Astrocyte of the cerebellum (primary cell): ENCODE results near the gene COMMD1.
"Not testable (repeated sequence)": the region's sequence is repeated elsewhere in the genome, so short reads cannot be mapped to it uniquely, and the experiment has no call there.

Source experiments
- DNase-seq: peaks from one replicate; pipeline ENCODE4 v3.0.0-alpha.2; 2011; ENCODE audit warnings: low read depth
- H3K4me3 ChIP-seq: 2 replicates; pipeline ENCODE4 v1.5.1; 2011; ENCODE audit warnings: mild to moderate bottlenecking, low read depth, low read length, moderate library complexity
- in situ Hi-C: cut with HindIII; loops from 2 replicates; pipeline ENCODE4 v1.10.0; 2017; ENCODE audit warnings: low sequenced_read_pairs
- TF ChIP-seq, protein P1 (sequence below): IDR thresholded peaks from 2 replicates; pipeline ENCODE4 v1.5.1; 2012; ENCODE audit warnings: low read length, low read depth, moderate library complexity, mild to moderate bottlenecking; ENCODE audit errors: missing control alignments

Gene COMMD1

DNA sequence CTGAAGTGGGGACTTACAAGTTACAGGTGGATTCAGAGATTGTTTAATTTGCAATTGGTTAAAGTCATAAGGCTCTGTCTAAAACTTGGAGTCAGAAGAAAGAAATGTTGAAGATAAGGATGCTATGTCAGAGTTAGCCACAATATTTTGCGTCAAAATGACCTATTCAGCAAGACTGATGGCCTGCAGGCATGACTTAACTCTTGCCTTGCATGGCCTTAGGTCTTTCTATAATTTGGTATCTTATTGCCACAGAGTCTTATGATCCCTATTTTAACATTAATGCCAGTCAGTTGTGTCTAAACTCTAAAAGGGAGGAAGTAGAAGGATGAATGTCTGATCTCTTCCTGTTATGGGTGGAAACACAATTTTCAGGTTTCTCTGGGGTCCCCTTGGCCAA lies 5.2 kb upstream of the COMMD1 start:
- H3K4me3 ChIP-seq = no peak overlapping the region
- in situ Hi-C loops = no loop called here
- DNase-seq = no peak
- TF ChIP-seq, protein P1, sequence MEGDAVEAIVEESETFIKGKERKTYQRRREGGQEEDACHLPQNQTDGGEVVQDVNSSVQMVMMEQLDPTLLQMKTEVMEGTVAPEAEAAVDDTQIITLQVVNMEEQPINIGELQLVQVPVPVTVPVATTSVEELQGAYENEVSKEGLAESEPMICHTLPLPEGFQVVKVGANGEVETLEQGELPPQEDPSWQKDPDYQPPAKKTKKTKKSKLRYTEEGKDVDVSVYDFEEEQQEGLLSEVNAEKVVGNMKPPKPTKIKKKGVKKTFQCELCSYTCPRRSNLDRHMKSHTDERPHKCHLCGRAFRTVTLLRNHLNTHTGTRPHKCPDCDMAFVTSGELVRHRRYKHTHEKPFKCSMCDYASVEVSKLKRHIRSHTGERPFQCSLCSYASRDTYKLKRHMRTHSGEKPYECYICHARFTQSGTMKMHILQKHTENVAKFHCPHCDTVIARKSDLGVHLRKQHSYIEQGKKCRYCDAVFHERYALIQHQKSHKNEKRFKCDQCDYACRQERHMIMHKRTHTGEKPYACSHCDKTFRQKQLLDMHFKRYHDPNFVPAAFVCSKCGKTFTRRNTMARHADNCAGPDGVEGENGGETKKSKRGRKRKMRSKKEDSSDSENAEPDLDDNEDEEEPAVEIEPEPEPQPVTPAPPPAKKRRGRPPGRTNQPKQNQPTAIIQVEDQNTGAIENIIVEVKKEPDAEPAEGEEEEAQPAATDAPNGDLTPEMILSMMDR = no peak

DNA sequence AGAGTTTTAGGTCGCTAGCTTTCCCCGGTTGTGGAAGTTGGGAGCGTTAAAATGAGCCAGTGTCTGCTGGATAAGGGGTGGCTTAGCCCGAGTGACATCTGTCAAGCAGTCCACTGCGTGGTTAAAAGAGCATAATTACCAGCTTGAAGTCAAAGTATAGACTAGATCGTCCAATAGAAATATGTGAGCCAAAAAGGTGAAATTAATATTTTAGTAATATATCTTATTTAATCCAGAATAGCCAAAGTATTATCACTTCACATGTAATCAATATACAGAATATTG lies 654 bp downstream of the COMMD1 start:
- TF ChIP-seq, protein P1 = no peak
- in situ Hi-C loops = no loop called here
- H3K4me3 ChIP-seq = peak overlapping the region; percentile 82
- no peak for DNase-seq

DNA sequence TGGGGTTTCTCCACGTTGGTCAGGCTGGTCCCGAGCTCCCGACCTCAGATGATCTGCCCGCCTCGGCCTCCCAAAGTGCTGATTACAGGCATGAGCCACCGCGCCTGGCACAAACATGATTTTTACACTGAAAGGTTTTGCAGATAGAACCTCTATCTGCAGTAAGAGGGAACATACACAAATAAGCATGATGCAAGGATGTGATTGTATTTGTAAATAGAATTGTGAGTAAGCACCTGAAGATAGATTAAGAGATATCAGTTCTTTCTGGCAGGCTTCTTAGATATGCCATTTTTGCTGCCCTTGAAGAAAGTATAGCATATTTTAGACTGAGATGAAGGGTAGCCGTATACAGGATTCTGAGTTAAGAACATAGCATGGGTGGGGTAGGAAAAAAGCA lies 3.6 kb downstream of the COMMD1 start:
- in situ Hi-C loops = no loop called here
- no peak overlapping the region for H3K4me3 ChIP-seq
- TF ChIP-seq, protein P1 = no peak
- no peak for DNase-seq

DNA sequence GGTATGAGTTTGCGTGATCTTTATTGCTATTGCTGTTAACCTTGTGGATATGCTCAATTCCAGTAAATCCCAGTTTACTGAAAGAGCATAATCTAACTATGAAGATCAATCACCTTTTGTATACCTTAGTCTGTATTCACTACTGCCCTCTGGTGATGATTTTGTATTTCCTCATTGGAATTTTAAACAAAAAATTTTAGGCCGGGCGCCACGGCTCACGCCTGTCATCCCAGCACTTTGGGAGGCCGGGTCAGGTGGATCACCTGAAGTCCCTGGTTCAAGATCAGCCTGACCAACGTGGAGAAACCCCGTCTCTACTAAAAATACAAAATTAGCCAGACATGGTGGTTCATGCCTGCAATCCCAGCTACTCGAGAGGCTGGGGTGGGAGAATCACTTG lies 5.1 kb downstream of the COMMD1 start:
- H3K4me3 ChIP-seq = no peak overlapping the region
- in situ Hi-C loops = no loop called here
- DNase-seq = no peak
- TF ChIP-seq, protein P1 = no peak

DNA sequence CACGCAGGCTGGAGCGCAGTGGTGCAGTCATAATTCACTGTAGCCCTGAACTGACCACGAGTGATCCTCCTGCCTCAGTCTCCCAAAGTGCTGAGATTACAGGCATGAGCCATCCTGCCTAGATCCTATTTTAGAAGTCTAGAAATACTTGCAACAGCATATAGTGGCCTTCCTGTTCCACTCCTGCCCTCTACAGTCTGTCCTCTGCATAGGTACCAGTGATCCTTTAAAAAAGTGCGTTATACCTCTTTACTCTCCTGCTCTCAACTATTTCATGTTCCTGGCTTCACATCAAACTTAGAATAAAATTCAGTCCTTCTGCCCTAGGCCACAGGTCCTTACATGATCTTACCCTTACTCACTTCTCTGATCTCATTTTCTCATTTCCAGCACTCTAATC lies 6.0 kb downstream of the COMMD1 start:
- TF ChIP-seq, protein P1 = no peak
- no peak for DNase-seq
- H3K4me3 ChIP-seq = no peak overlapping the region
- in situ Hi-C loops = no loop called here

DNA sequence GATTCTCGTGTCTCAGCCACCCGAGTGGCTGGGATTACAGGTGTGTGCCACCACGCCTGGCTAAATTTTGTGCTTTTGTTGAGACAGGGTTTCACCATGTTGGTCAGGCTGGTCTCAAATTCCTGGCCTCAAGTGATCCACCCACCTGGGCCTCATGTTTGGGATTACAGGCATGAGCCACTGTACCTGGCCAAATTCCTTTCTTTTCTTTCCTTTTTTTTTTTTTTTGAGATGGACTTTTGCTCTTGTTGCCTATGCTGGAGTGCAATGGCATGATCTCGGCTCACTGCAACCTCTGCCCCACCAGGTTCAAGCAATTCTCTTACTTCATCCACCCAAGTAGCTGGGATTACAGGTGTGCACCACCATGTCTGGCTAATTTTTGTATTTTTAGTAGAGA lies 9.3 kb downstream of the COMMD1 start:
- in situ Hi-C loops, H3K4me3 ChIP-seq, DNase-seq: not testable (repeated sequence)

DNA sequence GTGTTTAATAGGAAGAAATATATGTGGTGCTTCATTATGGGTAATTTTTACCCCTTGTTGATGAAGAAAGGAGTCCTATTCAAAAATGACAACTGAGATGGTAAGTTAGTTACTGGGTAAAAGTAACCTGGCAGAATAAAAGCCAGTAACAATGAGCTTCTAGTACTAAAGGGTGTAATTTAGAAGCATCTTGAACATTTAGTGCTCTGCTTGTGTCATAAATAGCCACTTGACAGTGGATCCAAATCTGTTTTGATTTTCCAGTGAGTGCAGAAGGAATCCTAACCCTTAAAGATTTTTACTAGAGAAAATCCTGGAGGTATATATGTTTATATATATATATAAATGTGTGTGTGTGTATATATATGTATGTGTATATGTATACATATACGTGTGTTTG lies 15.1 kb downstream of the COMMD1 start:
- no peak overlapping the region for H3K4me3 ChIP-seq
- in situ Hi-C loops = no loop called here
- DNase-seq = no peak
- TF ChIP-seq, protein P1 = no peak

DNA sequence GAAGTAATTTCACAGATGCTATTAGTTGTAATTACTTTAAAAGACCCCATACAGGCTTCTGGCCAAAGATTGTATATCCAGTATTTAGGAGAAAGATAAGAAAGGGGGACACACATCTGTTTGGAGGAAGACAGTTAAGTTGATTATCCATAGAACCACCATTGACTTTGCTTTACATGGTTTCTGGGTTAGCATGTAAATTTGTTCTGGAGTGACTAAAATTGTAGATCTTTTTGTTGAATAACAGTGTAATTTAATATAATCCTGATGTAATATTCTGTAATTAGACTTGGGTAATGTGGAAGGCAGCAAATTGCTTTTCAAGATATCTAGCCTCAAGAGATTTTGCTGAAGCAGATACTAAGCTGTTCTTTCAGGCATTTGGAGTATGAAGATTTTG lies 17.2 kb downstream of the COMMD1 start:
- no peak for DNase-seq
- TF ChIP-seq, protein P1 = no peak
- H3K4me3 ChIP-seq = no peak overlapping the region
- in situ Hi-C loops = no loop called here
